CD4-positive, alpha-beta T cell treated with Interleukin-17A for 4 hours (primary cell): Measurements from ENCODE around the gene RCN1.
"Not testable (repeated sequence)": the region's sequence is repeated elsewhere in the genome, so short reads cannot be mapped to it uniquely, and the experiment has no call there.

Experiments used
- DNase-seq: peaks from one replicate; pipeline ENCODE4 v3.0.0-alpha.2; 2020; ENCODE audit warnings: mixed read lengths

The RCN1 gene

DNA sequence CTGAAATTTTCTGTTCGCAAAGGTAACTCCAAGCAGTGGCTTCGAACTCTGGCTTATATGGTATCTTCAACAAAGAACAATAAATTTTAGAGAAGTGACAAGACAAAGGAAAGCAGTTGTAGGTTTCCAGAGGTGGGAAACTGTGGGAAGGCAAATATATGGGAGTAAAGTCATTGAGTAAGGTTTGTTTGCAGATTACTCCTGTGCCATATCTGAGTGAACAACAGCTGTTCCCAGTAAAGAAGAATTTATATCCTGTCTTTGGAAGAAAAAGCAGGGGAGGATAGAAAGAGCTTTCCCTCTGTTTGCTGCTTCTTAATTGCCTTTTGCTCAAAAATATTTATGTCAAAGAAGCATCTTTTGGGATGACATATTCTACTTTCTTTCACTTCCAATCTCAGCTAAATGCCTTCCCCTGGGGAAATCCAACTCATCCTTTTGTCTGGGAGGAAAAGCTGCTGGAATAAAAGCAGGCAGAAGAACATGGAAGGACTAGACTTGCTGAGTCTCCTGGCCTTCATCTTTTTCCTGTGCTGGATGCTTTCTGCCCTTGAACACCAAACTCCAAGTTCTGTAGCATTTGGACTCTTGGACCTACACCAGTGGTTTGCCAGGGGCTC is 10.4 kb upstream of the RCN1 start:
- no peak for DNase-seq

- DNase-seq = no peak
Measured at GRCh38 chr11:32081129-32081641, 9.7 kb upstream of the RCN1 start.

DNA sequence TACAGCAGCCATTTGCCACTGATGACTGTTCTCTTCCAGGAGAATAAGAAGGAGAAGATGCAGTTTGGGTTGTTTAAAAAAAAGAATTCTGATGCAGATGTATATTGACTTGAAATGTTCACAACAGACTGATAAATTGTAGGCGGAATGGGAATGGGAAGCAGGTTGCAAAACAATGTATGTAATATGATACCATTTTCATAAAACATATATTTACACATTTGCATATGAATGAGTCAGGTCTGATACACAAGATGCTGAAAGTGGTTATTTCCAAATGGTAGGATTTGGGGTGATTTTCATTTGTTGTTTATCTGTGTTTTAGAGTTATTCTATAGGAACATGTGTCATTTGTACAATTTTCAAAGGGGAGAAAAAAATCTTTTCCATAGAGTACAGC is 9.0 kb upstream of the RCN1 start:
- no peak for DNase-seq

DNA sequence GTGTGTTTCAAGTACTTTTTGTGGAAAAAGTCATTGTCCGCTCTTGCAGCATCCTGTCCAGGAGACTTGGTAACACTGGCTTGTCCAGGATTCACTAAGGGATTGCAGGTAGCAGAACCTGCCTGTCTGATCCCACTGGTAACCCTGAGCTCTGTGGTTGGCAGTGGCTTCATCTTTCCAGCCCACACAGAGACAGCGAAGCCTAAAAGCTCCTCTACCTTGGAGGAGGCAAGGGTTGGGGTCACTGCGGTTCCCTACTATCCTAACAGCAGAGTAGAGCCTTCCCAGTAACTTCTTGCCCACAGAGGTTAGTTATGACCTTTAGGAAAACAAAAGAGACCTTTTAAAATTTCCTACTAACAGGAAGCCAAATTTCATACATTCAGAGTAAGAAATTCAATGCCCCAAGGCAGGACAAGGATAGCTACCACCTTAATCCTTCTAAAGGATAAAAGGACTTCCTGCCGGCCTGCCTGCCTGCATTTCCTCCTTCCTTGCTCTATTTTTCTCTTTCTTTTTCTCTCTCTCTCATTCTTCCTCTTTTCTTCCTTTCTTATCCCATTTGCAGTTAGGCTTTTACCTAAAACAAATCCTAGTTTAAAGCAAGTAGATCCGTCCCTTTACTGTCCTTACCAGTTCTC is 8.4 kb upstream of the RCN1 start:
- DNase-seq = no peak

- no peak for DNase-seq
Measured at GRCh38 chr11:32087597-32087996, 3.3 kb upstream of the RCN1 start.

DNA sequence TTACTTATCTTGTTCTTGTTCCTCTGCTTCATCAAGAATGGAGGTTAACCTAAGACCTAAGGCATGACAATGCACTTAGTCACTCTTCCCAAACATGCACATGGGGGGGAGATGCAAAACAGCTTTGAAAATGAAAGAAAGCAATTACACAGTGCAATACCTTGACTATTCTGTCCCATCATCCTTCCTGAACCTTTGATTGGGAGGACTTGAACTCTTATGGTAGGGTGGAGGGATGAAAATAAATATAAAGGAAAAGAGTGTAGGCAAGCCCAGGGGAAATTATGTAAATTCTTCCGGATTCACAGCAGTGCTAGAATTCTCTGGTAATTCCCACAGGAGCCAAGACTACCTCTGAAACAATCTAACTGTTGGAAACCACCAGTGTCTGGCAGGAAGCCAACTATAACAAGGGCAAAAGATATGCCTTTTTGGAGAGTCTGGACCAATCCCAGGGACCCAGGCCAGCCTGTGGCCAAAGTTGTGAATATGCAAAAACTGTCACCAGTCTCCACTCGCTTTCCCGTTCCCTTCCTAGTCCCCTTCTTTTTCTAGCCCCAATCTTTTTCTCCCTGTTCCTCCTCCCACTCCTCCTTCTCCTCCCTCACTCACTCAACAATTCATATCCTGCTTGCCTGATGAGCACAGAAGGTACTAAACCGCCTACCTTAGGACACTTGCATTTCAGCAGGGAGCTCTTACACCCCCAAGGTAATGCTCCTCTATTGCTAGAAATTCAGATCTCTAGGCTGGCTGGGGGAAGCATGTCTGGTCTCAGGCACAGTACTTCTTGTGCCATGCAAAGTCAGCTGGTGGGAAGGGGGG is 2.5 kb upstream of the RCN1 start:
- DNase-seq = no peak

- DNase-seq = no peak
Measured at GRCh38 chr11:32092581-32093170, 1.8 kb downstream of the RCN1 start.

GRCh38 chr11:32094923-32095322 is 4.0 kb downstream of the RCN1 start:
- DNase-seq = no peak

DNA sequence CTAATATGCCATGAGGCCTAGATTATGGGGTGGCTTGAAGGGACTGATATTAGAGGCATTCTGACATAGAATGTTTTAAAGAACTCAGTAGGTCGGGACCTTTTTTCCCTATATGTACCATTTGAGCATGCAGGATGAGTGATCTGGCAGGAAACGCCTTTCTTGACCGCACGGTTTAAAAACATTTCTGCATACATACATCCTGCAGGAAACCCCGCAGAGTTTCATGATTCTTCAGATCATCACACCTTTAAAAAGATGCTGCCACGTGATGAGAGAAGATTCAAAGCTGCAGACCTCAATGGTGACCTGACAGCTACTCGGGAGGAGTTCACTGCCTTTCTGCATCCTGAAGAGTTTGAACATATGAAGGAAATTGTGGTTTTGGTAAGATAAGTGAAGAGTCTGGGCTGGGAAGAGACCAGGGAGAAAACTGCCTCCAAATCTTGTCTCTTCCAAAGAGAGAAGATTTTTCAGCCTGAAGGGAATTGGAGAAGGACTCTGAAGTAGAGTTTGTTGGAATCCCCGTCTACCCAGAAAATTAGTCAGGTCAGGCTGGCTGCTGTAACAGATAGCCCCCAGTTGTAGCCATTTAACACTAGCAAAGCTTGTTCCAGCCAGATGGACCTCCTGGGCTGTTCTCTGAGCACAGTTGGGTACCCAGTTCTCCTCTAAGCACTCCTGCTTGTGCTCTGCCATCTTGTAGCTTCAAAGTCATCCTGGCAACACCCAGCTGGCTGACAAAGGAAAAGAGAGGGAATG is 7.4 kb downstream of the RCN1 start:
- DNase-seq = no peak

DNA sequence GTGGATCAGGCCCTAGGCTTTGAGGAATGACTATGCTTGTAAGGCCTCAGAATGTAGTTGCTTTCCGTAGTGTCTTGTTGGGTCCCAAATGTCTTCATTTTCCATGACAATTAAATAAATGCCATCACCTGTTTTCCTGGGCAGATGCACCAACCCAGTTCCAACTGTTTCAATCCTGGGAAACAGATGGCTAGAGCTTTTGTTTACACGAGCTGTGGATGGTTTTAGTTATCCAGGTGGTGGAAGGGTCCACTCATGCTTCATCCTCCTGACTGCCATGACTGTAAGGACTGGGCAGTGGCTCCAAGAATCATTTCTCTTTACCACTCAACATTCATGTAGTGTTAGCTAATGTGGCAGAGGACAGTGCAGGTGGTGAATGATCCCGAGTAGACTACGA is 8.6 kb downstream of the RCN1 start:
- no peak for DNase-seq

DNA sequence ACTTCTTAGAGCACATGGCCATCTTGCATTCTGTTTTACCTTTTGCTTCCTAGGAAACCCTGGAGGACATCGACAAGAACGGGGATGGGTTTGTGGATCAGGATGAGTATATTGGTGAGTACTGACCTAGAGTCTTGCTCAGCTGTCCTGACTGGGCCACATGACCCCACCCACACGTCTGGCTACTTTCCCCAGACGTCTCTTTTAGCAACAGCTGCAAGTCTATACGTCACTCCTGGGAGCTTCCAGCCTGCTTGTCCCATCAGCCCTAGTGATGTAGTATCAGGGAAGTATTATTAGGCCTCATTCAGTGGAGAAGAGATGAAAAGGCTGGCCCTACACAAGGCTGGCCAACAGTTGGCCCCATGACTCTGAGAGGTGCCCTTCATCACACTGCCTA is 9.6 kb downstream of the RCN1 start:
- no peak for DNase-seq

DNA sequence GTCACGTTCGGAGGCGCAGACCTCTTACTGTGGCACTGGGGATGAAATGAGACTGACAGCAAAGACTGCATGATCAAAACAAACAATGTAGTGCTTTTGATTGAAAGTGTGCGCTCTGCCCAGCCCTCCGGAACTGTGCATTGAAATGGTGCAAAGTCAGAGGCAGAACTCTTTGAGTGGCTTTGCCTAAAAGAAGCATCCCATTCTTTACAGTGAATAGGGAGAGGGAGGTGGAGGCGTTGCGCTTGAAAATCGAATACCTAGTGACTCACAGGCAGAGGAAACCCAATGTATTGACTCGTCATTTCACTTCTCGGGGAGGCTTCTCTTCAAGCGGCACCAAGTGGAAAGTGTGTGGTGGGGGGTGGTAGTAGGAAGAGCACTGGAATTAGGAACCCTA is 10.9 kb downstream of the RCN1 start:
- no peak for DNase-seq

DNA sequence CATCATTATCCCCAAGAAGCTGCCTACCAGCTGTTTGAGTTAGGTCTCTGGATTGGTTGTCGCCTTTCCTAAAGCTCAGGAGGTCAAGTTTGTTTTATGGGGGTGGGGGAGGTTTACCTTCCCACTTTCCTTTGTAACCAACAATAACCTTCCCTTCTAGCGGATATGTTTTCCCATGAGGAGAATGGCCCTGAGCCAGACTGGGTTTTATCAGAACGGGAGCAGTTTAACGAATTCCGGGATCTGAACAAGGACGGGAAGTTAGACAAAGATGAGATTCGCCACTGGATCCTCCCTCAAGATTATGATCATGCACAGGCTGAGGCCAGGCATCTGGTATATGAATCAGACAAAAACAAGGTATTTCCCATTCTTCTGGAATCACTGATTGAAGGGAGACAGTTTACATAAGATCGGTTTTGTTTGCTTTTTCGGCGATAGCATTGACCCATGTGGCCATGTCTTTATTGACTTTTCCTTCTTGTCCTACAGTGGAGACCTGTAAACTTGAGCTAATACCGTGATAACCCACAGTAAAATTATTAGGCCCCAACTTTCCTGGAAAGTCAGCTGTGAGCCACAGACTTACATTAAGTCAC is 12.3 kb downstream of the RCN1 start:
- DNase-seq = not testable (repeated sequence)

GRCh38 chr11:32103941-32104340 is 13.1 kb downstream of the RCN1 start:
- DNase-seq = no peak

GRCh38 chr11:32105871-32106560 is 15.1 kb downstream of the RCN1 start:
- no peak for DNase-seq

DNA sequence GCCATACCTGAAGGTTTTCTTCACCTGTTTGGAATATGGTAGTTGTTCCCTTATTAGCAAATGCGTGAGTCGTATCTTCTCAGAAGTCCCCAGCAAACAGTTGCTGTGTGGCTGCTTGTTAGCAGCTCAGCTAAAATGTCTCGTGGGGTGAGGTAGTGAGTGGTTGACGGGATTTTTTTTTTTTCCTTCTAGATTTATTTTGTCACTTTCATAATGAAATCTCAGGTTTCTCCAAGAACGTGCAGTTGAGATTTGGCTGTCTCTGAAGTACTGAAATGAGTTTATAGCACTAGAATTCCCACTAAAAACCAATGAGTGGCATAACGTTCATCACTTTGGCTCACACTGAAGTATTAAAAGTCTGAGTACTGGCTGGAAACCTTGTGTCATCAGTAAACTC is 16.8 kb downstream of the RCN1 start:
- no peak for DNase-seq

DNA sequence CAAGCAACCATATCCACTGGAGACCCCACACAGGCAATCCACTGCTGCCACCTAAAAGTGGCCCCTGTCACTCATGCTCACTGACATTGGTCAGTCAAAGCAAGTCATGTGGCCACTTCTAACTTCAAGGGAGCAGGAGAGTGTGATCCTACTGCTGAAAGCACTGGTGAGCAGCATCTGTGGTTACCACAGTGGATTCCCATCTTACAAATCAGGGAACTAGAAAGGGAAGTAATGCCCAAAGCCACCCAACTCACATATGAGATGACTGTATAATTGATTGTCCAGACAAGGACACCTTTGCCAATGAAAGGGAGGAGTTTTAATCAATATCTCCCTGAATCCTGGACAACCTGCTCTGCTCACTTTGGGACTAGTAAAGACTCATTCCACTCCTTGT is 17.7 kb downstream of the RCN1 start:
- DNase-seq = no peak

DNA sequence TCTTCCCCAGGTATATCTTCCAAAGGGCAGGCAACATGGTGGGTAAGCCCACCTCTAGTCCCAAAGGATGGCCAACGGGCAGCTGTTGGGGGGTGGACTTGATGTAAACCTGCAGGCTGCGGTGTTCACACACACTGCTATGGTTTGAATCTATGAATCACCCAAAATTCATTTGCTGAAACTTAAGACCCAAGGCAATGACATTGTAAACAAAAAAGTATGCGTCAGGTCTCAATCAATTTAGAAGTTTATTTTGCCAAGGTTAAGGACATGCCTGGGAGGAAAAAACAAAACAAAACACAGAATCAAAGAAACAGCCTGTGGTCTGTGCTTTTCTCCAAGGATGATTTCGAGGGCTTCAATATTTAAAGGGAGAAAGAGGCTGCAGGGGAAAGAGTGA is 18.3 kb downstream of the RCN1 start:
- no peak for DNase-seq

DNA sequence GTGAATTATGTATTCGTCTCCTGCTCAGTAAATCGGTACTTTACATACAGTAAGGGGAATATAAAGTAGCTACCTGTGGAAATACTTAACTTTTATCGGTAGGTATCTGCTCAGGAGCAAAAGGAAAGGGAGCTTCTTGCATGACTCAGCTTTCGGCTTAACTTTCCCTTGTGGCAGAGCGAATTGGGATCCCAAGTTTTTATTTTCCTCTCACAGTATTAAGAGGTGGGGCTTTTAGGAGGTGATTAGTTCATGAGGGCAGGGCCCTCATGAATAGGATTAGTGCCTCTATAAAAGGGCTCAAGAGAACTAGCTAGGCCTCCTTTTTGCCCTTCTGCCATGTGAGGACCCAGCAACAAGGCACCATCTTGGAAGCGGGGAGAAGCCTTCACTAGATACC is 18.7 kb downstream of the RCN1 start:
- no peak for DNase-seq

GRCh38 chr11:32110795-32111194 is 19.9 kb downstream of the RCN1 start:
- no peak for DNase-seq

- DNase-seq = no peak
Measured at GRCh38 chr11:32113200-32113919, 22.5 kb downstream of the RCN1 start.
